PC-3 (cell line): ENCODE data around the gene TENM4. TPM values are rescaled to one million over a fixed set of nuclear protein-coding genes. Genes with fewer than 3 reads are reported as not detected.

Experiments
- ATAC-seq: fragments of 200-7000 bp; cut with Tn5 transposase; 2 replicates; pipeline ENCODE4 v1.9.1; 2020; ENCODE audit warnings: mild to moderate bottlenecking, moderate library complexity
- BruUV-seq: library from RNA; stranded (reverse); fragments of 400-500 nt; replicated peaks from 2 replicates; lab custom pipeline; 2021; lab: Mats Ljungman, UMichigan
- CTCF ChIA-PET: fragments of 300-600 bp; sonication (Branson Sonifier 250); formaldehyde crosslinking; loops from one replicate; lab custom pipeline; 2022; ENCODE audit warnings: antibody characterized with exemption; lab: Charles Lee
- POLR2A ChIA-PET: fragments of 300-600 bp; sonication (Branson Sonifier 250); formaldehyde crosslinking; loops from one replicate; lab custom pipeline; 2022; ENCODE audit warnings: antibody characterized with exemption; ENCODE audit not compliant: unreplicated experiment; lab: Charles Lee
- DNase-seq: peaks from one replicate; pipeline ENCODE4 v3.0.0-alpha.2; 2015
- H2AFZ ChIP-seq: fragments of 300-600 bp; sonication (generic); 2 replicates; pipeline ENCODE4 v1.6.0; 2016; ENCODE audit warnings: antibody characterized with exemption, low read length
- H3F3A ChIP-seq: fragments of 300-600 bp; sonication (generic); one replicate; pipeline ENCODE4 v1.6.0; 2017; ENCODE audit warnings: antibody characterized with exemption, low read length, control low read depth, mild to moderate bottlenecking; ENCODE audit not compliant: unreplicated experiment
- H3K27ac ChIP-seq: fragments of 300-600 bp; sonication (generic); 2 replicates; pipeline ENCODE4 v1.5.1; 2016; ENCODE audit warnings: mild to moderate bottlenecking, low read length
- H3K27me3 ChIP-seq: fragments of 300-600 bp; sonication (generic); 2 replicates; pipeline ENCODE4 v1.6.1; 2016; ENCODE audit warnings: low read length, mixed read lengths
- H3K36me3 ChIP-seq: fragments of 300-600 bp; sonication (generic); 2 replicates; pipeline ENCODE4 v1.6.1; 2016; ENCODE audit warnings: low read depth, mixed run types, low read length, mixed read lengths
- H3K4me1 ChIP-seq: fragments of 300-600 bp; sonication (generic); 2 replicates; pipeline ENCODE4 v1.5.1; 2016; ENCODE audit warnings: low read length; ENCODE audit not compliant: insufficient read depth
- H3K4me2 ChIP-seq: fragments of 300-600 bp; sonication (generic); 2 replicates; pipeline ENCODE4 v1.6.0; 2016; ENCODE audit warnings: low read length
- H3K4me3 ChIP-seq: fragments of 300-600 bp; sonication (generic); 2 replicates; pipeline ENCODE4 v1.5.1; 2016; ENCODE audit warnings: mild to moderate bottlenecking, low read length, mixed read lengths
- H3K79me2 ChIP-seq: fragments of 300-600 bp; sonication (generic); 2 replicates; pipeline ENCODE4 v1.6.1; 2017; ENCODE audit warnings: low read length, mixed read lengths
- H3K9ac ChIP-seq: fragments of 300-600 bp; sonication (generic); 2 replicates; pipeline ENCODE4 v1.6.0; 2016; ENCODE audit warnings: mild to moderate bottlenecking, low read length
- H3K9me2 ChIP-seq: fragments of 300-600 bp; sonication (generic); replicated peaks from 2 replicates; pipeline ENCODE4 v1.6.1; 2016; ENCODE audit warnings: mixed run types, low read length, mixed read lengths
- H3K9me3 ChIP-seq: fragments of 300-600 bp; sonication (generic); 2 replicates; pipeline ENCODE4 v1.6.1; 2016; ENCODE audit warnings: low read length, mixed read lengths
- H4K20me1 ChIP-seq: fragments of 300-600 bp; sonication (generic); 2 replicates; pipeline ENCODE4 v1.6.1; 2016; ENCODE audit warnings: low read length, mixed read lengths
- EZH2 ChIP-seq: fragments of 300-600 bp; sonication (generic); IDR thresholded peaks from one replicate; pipeline ENCODE4 v1.6.1; 2017; ENCODE audit warnings: antibody characterized with exemption, mild to moderate bottlenecking, low read length; ENCODE audit not compliant: unreplicated experiment
- EZH2phosphoT487 ChIP-seq: fragments of 300-600 bp; sonication (generic); IDR thresholded peaks from 2 replicates; pipeline ENCODE4 v1.6.1; 2018; ENCODE audit warnings: mild to moderate bottlenecking, antibody characterized with exemption, low read length, borderline replicate concordance
- intact Hi-C: fragments of 100-400 bp; cut with micrococcal nuclease; formaldehyde crosslinking; loops from 2 replicates; pipeline ENCODE4 v1.9.0; 2023
- total RNA-seq: library from RNA; depleted of rRNA; stranded (reverse); fragments of >200 nt; gene quantifications from 2 replicates; pipeline ENCODE4 v1.2.3, GENCODE V29; 2014
- TF ChIP-seq, protein P1 (sequence below): fragments of 300-600 bp; sonication (generic); conservative IDR thresholded peaks from 2 replicates; pipeline ENCODE4 v1.5.1; 2017; ENCODE audit warnings: antibody characterized with exemption, low read depth, mild to moderate bottlenecking, low read length

TENM4 gene
- total RNA-seq, 1 experiment from 2014 or later, result 19.7 TPM

- no peaks in the 10 kb centered on the region for H3K79me2 ChIP-seq
- ChIA-PET POLR2A (interaction anchor here (0.6 kb wide), 1 partner anchor 13 kb away, joined by 4 read pairs; no protein-coding TSS in a partner anchor), CTCF (no interaction called here)
- intact Hi-C loops, result no loop called here
- DNase-seq (no peak), ATAC-seq (no peak)
- no peak overlapping the region for H3K9ac ChIP-seq
- no peaks in the 10 kb centered on the region for H3K9me2 ChIP-seq
- H3F3A ChIP-seq, result peaks cover under 1% of the 10 kb centered on the region
- no peak overlapping the region for H2AFZ ChIP-seq
- no peak overlapping the region for H3K4me2 ChIP-seq
- no peak overlapping the region for H3K27ac ChIP-seq
- TF ChIP-seq EZH2 (no peak), EZH2phosphoT487 (no peak)
- TF ChIP-seq, protein P1, sequence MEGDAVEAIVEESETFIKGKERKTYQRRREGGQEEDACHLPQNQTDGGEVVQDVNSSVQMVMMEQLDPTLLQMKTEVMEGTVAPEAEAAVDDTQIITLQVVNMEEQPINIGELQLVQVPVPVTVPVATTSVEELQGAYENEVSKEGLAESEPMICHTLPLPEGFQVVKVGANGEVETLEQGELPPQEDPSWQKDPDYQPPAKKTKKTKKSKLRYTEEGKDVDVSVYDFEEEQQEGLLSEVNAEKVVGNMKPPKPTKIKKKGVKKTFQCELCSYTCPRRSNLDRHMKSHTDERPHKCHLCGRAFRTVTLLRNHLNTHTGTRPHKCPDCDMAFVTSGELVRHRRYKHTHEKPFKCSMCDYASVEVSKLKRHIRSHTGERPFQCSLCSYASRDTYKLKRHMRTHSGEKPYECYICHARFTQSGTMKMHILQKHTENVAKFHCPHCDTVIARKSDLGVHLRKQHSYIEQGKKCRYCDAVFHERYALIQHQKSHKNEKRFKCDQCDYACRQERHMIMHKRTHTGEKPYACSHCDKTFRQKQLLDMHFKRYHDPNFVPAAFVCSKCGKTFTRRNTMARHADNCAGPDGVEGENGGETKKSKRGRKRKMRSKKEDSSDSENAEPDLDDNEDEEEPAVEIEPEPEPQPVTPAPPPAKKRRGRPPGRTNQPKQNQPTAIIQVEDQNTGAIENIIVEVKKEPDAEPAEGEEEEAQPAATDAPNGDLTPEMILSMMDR, result no peak
- H3K9me3 ChIP-seq, result no peaks in the 10 kb centered on the region
- peaks cover 10% of the 10 kb centered on the region for H3K4me1 ChIP-seq
- no peaks in the 10 kb centered on the region for H3K27me3 ChIP-seq
- H3K4me3 ChIP-seq, result no peak overlapping the region
- H3K36me3 ChIP-seq, result no peaks in the 10 kb centered on the region
- BruUV-seq, result no TSS peak
- H4K20me1 ChIP-seq, result no peaks in the 10 kb centered on the region
Observed at GRCh38 chr11:78815831-78816230, 625.0 kb downstream of the TENM4 start.

DNA sequence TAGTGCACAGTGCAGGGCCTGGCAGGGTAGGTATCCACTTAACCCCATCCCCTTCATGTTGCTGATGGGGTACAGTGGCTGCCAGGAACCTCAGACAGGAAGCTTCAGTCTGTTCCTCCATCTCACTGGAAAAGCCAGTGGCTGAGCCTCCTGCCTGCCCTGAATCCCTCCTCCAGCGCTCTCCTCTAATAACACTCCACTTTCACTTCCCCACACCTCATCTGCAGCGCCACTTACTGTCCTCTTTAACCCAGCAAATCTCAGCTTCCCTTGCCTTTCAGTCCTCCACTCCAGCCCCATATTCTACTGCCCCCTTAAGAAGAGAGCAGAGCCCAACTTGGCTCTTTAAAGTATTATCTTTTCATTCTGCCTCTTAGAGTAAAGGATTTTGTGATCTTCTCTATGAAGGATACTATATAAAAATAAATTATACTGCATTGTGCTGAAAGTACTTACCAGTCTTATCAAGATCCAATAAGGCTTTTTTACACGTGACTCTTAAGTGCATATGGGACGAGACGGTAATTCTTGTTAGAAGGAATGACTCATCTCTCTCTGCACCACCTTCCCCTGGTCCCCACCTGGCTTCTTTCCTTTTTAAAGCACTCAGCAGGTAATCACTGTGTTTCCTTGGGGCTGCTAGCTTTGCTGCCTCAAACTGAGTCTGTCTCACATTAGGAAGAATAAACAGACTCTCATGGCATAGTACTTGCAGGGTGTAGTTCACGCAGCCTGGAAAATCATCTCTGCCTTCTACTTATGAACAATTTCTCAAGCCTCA is 628.1 kb downstream of the TENM4 start:
- Histone ChIP-seq H3K9me3 (no peaks in the 10 kb centered on the region), H3F3A (no peaks in the 10 kb centered on the region), H3K4me2 (no peak overlapping the region), H2AFZ (no peak overlapping the region), H3K4me3 (no peak overlapping the region), H3K9me2 (no peaks in the 10 kb centered on the region), H3K36me3 (no peaks in the 10 kb centered on the region), H3K79me2 (no peaks in the 10 kb centered on the region), H3K4me1 (peaks cover 21% of the 10 kb centered on the region), H3K9ac (no peak overlapping the region), H3K27ac (no peak overlapping the region), H4K20me1 (no peaks in the 10 kb centered on the region), H3K27me3 (no peaks in the 10 kb centered on the region)
- TF ChIP-seq, protein P1, result no peak
- TF ChIP-seq EZH2 (no peak), EZH2phosphoT487 (no peak)
- POLR2A ChIA-PET, result no interaction called here
- intact Hi-C loops, result no loop called here
- peak; percentile 16; the same call in 1 of the 2 replicates for ATAC-seq
- no TSS peak for BruUV-seq
- DNase-seq, result no peak
- CTCF ChIA-PET, result no interaction called here

DNA sequence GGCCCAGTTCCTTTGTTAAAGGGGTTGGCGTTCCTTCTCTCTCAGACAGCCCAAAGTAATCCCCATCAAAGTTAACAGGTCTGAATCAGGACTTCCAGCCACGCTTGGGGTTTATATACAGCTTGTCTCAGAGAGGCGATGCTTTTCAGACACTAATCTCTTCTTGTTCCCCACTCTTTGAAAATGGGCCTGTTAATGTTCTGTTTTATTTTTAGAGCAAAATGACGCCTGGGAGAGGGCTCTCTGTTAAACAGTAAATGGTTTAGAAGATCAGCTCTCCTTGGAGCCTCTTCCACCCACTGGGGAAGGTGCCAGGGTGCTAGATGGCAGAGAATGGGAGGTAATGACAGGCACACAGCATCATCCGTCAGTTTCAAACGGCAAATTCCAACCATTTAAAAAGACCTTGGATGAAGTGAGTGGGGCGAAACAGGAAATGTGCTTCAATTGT is 630.2 kb downstream of the TENM4 start:
- Histone ChIP-seq H4K20me1 (no peaks in the 10 kb centered on the region), H3K9ac (no peak overlapping the region), H3K9me3 (no peaks in the 10 kb centered on the region), H3K27ac (peak overlapping the region; percentile 6; the same call in 1 of the 2 replicates), H3K9me2 (no peaks in the 10 kb centered on the region), H3K4me2 (no peak overlapping the region), H3F3A (no peaks in the 10 kb centered on the region), H2AFZ (no peak overlapping the region), H3K27me3 (no peaks in the 10 kb centered on the region), H3K79me2 (no peaks in the 10 kb centered on the region), H3K4me1 (peaks cover 27% of the 10 kb centered on the region), H3K36me3 (no peaks in the 10 kb centered on the region), H3K4me3 (no peak overlapping the region)
- TF ChIP-seq EZH2 (no peak), EZH2phosphoT487 (no peak)
- CTCF ChIA-PET, result interaction anchor here (1.1 kb wide), 1 partner anchor 9 kb away, joined by 4 read pairs; no protein-coding TSS in a partner anchor
- BruUV-seq, result no TSS peak
- DNase-seq (no peak), ATAC-seq (no peak)
- POLR2A ChIA-PET, result interaction anchor here (0.6 kb wide), 1 partner anchor 11 kb away, joined by 5 read pairs; no protein-coding TSS in a partner anchor
- intact Hi-C loops, result no loop called here
